Stimulated activated CD4-positive, alpha-beta T cell treated with anti-CD3 and anti-CD28 coated beads, Interleukin-15, amount 100 ng/mL, for 48 hours (primary cell): ENCODE data around the gene CALHM3.
"Not testable (repeated sequence)": the region's sequence is repeated elsewhere in the genome, so short reads cannot be mapped to it uniquely, and the experiment has no call there.

Experiments used
- DNase-seq, 2 donors: peaks; one replicate each; pipeline ENCODE4 v3.0.0-alpha.2; 2020; ENCODE audit warnings: low read depth in 2 of 2

Gene CALHM3

DNA sequence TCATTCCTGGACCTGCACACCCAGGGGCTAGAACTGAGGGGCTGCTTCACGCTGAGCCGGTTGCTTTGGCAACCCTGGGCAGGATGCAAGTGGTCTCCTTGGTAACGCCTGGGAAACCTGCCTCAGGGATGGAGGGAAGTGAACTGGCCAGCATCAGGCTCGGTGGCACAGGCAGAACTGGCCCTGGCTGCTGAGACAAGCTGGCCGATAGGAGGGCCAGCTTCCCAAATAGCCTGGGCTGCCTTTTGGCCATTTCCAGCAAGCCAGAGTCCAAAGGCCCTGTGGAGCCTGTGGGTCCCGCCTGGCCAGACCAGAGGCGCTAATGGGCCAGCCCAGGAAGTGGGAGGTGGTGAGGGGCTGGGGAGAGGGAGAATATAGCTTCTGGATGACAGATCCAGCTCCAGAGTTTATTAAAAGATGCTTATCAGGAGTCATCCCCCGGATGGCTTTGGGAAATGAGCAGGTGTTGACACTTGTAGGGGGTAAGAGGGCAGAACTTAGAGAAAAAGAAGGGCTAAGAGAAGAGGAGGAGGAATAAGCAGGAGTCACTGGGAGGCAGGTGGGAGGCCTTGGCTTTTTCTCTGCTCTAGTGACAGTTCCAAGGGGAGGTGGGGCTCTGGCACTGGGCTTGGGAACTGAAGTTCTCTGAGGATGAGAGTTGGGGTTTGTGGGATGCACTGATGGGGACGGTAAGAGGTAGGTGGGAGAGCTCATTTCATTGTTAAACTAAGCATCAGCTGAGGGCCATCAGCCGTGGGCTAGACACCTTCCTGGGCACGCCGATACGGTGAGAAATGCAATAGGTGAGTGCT is 24.0 kb upstream of the CALHM3 start:
- DNase-seq, result no peak

DNA sequence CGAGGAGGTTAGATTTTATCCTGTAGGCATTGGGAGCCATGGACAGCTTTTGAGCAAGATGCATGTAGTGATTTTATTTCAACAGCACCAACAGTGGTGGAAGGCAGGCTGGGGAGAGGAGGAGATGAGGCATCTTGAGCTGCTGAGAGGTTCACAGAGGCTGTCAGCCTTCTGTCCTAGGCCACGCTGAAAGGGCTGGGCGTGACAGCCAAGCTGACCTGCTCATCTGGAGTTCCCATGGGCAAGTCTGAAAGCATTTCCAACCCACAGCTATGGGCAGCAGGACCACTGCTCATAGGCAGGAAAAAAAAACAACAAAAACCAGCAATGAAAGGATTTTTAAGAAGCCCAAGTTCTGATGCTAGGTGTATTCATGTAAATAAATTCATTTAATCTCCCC is 22.1 kb upstream of the CALHM3 start:
- no peak for DNase-seq

DNA sequence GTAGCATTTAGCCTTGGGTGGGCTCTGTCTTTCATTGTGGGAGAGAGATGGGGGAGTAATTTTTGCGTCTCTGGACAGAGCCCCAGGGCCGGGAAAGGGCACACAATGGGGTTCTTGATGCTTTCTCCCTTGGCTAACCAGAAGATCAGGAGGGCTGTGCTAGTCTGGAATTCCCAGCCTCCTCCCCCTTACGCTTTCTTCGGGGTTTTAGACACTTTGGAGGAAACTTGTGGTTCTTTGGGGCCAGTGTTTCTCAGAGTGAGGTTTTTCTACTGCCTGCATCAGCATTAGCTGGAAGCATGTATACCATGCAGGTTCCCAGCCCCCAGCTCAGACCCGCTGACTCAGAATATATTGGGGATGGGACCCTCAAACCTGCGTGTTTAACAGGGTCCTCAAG is 21.4 kb upstream of the CALHM3 start:
- no peak for DNase-seq

DNA sequence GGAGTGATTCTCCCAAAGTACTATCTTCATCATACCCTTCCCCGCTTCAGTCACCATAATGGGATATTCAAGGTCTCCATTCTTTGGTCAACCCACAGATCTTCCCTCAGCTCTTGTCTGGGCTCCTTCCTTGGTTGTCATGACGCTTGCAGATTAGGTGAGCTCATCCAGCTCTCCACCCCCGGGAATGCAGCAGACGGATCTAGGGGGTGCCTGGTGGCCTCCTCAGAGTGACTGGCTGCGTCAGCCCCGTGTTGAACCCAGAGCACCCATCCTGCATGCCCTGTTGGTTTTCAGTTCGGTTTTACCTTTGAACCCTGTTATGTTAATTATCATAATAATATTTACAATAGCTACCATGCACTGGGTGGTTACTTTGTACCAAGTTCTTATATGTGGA is 20.8 kb upstream of the CALHM3 start:
- no peak for DNase-seq

DNA sequence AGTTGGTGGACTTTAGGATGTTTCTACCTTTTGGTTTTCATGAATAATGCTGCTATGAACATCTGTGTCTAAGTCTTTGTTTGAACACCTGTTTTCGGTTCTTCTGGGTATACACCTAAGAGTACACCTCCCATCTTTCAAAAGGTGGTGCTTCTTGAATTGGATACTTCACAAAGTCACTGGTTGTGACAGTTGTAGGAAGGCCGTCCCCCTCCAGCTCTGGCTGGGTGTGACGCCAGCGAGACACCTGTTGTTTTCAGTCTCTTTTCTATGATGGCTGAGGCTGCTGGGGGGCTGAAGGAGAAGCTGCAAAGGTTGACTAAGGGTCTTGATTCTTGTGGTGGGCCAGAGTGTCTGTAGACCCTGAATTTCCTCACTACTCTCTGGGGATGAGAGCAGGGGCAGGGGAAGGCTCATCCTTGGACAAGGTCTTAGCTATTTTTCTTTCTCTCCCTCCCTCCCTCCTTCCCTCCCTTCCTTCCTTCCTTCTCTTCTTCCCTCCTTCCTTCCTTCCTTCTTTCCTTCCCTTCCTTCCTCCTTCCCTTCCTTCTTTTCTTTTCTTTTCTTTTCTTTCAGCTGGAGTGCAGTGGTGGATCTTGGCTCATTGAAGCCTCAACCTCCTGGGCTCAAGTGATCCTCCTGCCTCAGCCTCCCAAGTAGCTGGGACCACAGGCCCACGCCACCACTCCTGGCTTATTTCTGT is 20.0 kb upstream of the CALHM3 start:
- DNase-seq, result no peak

DNA sequence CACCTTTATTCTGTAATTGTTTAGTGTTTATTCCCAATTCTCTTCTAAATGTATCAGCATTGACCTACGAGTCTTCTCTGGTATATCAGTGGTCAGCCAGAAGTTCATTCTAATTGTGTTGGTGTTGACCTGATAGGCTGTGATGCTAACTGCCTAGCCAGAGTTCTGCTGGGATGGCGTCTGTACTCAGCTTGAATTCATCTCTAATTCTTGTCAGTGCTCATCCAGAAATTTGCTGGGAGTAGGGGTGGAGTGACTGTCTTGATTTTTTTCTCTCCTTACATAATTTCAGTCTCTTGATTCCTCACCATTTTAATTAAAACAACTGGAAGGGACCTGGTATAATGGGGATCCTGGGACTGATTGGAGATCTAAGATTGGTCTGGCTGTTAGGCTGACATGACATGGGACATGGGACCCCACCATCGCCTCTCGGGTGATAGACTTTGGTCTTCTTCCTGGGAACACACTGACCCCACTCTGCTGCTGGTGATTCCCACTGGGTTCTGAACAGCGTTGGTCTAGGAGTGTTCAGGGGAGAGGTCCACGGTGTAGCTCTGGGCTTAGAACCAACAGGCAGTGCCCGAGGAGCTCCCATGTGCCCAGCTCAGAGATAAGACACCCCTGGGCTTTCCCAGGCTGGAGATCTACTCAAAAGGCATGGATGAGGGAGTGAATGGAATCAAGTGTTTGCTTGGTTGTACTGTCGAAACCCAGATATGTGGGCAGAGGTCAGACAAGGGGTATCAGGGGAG is 18.3 kb upstream of the CALHM3 start:
- no peak for DNase-seq

DNA sequence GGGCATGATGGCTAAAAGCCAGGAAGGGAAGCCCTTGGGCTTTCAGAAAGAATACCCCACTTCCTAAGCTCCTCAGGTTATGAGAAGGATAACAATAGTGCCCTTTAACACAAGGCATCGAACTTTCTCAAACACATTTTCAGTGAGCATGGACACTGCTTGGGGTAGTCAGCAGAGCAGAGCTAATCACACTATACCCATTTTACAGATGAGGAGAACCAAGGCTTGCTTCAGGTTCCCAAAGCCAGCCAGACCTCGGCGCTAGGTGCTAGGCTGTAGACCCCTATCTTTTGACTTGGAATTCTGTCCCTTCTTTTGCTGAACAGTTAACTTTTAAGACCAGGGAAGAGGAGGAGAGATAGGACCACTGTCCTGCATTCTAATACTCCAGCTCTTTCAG is 16.3 kb upstream of the CALHM3 start:
- no peak for DNase-seq

DNA sequence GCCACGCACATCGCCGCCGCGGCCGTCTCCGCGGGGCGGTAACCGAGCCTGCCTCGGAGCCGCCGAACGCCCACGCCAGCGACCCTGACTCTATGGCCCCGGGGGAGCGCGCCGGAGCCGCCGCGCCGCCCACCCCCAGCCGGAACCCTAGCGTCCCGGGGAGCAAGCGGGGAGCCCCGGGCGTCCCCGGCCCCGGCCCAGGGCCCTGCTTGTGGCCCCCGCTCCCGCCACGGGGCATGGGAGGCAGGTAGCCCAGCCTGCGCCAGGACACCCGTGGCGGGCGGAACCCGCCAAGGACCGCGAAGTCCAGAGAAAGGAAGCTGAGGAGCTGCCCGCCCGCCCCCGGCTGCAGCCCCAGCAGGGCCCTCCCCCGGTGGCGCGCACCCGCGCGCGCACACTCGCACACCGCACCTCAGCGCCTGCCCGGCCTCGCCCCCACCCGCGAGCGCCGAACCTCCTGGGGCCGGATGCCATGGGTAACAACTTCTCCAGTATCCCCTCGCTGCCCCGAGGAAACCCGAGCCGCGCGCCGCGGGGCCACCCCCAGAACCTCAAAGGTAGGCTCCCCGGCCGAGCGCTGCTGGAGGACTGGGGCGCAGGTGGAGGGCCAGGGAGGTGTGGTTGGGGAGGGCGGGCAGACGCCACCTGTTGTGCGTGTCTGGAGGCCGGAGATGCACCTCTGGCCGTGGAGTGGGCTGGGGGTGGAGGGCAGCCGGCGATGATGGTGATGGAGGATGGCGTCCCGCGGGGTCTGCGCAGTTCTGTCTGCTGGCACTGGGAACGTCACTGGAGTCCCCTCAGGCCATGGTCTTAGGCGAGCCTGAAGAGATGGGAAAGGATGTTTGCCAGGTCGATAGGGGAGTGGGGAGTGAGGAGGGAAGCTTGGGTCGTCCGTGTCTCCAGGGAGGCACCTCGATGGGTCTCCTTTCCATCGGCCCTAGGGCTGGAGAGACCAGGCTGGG is 15.2 kb upstream of the CALHM3 start:
- no peak for DNase-seq

DNA sequence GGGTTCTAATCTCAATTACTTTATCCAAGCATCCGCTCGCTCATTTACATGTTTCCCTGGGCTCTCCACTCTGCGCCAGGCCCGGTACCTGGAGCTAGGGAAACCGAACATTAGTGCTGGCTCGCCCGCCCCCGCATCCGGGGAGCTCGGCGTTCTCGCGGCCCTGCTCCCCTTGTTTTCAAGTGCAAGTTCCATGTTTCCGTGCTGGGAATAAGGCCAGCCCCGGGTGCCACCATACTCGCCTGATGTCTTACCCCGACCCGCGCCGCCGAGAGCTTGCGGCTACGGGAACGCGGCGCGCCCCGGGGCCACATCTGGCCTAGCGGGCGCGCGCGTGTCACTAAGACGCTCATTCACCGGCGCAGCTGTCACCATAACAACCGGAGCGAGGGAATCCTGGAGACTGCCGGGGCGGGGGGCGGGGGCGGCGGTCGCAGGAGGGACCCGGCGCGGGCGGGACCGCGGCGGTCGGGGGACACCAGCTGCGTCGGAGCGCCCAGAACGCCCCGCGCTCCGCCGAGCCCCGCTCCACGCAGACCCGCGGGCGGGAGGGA is 14.4 kb upstream of the CALHM3 start, which contains the start of gene NEURL1:
Gene NEURL1 (plus strand): TSS at position 344 of the 554 bp plus-strand sequence. CDS start 683 bp downstream, outside the sequence.
- no peak for DNase-seq

DNA sequence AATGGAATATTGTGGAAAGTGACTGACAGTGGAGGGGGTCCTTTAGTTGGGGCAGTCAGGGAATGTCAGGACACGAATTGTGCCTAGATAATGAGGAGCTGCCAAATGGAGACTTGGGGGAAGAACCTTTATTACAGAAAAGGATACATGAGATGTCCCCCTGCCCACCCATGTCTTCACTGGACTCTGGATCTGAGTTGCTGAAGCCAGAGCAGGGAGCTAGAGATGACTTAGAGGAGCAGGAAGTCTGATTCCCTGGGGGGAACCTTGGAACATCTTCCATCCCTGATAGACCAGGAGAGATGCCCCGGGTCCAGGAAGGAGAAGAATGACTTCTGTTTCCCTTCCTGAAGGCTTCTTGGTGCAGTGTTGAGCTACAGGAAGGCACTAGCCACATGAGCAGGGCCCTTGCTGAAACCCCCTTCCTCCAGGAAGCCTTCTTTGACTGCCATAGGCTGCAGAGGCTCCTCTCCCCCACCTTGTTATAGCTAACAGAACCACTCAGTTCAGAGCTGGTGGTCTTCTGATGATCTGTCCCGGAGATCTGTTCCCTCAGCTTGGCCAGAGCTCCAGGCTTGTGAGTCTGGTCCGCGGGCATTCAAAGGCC is 13.7 kb upstream of the CALHM3 start:
- no peak for DNase-seq

DNA sequence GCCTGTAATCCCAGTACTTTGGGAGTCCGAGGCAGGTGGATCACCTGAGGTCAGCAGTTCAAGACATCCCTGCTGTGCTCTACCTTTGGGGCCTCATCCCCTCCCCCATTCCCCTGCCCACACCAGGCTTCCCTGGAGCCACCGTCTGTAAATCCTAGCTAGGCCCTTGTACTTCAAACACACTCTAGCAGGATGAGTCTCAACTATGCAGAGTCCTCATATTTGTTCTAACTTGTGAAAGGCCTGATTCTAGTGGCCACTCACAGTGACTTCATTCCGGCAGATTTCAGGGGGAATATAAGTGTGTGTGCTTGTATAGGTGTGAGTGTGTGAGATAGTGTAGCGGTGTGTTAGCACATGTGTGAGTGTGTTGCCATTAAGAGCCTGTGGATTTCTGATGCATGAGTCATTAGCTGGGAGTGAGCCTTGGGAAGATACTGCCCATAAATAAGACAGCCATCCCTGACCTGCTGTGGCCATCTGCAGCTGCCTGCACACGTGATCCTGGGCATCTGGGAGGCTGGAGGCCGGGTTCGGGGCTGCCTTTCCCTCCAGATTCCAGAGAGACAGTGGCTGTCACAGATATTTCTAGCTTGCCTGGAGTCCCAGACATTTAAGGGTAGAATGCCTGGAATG is 12.8 kb upstream of the CALHM3 start:
- DNase-seq, result no peak

DNA sequence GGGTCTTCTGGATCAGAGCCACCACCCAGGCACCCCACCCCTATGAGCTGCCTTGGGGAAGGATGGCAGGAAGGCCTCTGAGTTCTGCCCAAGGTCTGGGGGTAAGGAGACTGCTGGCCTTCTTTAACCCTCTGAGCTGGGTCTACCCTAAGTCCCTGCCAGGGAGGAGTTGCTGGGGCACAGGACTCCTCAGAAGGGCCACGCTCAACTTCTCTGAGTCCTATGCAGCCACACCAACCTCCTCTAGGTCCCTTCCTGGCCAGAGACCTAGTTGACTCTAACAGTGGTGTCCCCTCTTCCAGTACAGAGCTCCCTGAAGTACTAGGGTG is 11.9 kb upstream of the CALHM3 start:
- DNase-seq, result no peak

DNA sequence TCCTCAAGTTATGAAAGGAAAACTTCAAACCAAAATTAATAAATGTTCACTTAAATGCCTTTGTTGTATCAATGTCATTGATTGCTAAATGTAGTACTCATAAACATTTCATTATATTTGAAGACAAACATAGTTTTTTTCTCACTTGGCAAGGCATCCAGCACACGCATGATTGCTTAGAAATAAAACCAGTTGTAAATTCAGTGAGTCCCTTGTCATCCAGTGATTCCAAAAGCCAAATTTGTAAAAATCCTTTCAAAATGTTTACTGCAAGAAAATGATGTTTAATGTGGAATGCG is 8.3 kb upstream of the CALHM3 start:
- DNase-seq, result no peak

DNA sequence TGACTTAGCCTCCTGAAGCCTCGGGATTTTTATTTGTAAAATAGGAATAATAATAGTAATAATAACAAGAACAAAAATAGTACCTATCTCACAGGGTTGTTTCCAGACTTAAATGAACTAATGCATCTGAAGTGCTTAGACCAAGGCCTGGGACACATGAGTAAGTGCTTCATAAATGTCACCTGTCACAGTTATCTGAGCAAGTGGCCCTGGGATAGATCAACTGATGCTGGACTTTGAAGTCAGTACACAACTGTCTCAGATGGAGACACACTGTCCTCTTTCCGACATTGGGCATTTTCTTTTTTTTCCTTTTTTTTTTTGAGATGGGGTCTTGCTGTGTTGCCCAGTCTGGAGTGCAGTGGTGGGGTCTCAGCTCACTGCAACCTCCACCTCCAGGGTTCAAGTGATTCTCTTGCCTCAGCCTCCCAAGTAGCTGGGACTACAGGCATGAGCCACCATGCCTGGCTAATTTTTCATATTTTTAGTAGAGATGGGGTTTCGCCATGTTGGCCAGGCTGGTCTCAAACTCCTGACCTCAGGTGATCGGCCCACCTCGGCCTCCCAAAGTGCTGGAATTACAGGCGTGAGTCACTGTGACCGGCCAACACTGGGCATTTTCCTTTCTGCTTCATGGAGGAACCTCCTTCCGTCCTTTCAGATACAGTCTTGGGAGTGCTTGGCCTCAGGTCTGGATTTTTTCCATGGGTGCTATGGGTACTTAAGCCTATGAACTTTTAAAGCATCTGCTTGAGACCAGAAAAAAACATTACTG is 7.8 kb upstream of the CALHM3 start:
- DNase-seq, result not testable (repeated sequence)

DNA sequence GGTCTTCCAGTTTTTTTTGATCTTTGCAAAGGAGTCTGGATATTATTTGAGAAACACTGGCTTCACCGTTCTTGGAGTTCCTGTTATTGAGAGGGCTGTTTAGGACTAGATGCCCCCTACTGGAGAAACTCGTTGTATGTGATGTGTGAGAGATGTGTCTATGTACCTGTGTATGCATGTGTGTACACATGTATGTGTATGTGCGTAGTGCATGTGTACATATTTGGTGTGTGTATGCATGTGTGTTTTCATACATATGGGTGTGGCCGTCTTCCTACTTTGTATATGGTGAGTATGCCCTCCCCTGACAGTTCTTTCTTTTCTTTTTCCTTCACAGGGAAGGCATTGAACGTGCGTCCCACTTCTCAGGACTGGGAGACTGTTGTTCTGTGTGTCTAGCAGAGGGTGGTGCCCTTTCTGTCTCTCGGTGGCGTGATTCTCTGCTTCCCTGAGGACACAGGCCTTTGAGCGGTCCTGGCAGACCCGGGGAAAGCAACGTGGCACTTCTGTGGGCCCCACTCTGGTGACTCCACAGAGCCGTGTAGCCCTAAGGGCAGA is 3.0 kb upstream of the CALHM3 start:
- DNase-seq, result no peak

DNA sequence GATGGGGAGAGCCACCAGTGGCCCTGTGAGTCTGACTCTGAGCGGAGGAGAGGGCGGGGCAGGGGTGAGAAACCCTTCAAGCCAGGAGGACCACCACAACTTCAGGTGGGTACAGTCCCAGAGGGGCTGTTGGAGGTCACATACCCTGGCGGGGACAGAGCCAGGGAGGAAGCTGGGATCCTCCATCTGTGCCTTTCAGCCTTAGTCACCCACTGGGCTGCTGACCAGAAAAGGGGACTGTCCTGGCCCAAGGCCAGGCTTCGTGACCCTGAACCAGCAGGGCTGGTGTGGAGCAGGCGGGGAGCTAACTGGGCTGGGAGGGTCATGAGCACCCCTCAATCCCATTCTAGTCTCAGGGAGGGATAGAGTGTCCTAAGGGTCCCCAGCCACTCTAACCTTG is 1.5 kb upstream of the CALHM3 start:
- DNase-seq, result no peak

DNA sequence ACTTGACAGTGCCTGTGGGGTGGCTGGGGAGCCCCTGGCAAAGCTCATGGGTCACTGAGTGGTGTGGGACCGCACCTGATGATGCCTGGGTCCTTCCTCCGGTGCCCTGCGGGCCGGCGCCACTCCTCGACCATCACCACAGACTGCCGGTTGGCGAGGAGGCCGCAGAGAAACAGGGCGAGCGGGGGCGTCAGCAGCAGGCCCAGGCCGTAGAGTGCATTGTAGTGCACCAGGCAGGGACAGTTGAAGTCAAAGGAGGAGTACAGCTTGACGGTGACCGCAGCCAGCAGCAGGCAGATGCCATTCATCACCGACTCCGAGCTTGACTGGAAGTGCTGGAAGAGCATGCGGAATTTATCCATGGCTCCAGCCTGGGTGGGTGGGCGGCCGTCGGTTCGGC is 369 bp downstream of the CALHM3 start:
- no peak for DNase-seq

DNA sequence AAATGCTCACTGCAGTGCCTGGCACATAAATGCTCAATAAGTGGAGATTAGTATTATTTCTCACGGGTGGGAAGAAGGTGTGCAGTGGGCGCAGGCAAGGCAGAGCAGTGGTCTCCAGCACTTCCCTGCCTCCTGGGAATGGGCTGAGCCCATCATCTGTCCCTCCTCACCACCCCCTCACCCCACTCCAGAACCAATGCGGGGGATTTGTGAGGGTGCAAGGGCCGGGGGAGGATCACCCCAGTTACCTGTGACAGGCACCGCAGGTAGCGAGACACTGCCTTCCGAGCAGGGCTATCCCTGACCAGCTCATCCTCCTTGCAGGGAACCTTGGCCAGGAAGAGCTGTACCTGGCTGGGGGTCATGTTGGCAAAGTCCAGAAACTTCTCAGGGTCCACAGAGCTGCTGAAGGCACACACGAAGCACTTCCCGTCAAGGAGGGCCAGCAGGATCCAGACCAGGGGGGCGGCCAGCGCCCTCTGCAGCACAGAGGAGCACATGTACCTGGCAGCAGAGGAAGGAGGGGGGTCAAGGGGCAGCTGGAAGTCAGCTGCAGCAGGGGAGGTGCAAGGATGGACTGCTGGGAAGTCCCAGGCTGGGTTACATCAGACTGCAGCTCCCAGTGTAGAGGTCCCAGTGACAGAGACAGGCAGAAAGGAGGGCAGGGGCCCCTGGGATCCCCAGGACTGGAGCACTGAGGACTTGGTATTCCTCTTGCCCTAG is 2.8 kb downstream of the CALHM3 start:
- no peak for DNase-seq

DNA sequence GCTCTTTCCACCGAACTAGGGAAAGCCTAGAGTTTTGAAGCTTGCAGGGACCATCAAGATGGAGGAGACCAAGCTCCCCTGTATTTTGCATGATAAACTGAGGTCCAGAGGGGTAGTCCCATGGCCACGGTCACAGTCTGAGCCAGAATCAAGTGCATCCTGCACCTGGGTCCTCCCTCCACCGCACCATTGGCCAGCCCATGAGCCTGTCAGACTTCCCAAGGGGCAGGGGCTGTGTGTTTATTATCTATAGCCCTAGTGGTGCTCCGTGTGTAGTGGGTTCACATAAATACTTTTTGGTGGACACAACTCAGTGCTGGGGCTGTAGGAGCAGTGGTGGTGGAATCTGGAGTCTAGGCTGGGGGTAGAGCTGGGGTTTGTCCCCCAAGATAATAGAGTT is 3.6 kb downstream of the CALHM3 start:
- no peak for DNase-seq
